ENCODE results near the gene LHFPL4.
"Not testable (repeated sequence)": the region's sequence is repeated elsewhere in the genome, so short reads cannot be mapped to it uniquely, and the experiment has no call there.

Gene LHFPL4

GRCh38 chr3:9553021-9553947 is at the start of gene LHFPL4:
LHFPL4 (minus strand) TSS chr3:9553822; CDS start chr3:9552679, 1,143 bp downstream.
- DNase-seq (ENCODE audit: extremely low read depth, low read depth): no peak
- TF ChIP-seq CTCF (IDR thresholded peaks at IDR 0.05; ENCODE audit: low read depth, low read length): no peak

DNA sequence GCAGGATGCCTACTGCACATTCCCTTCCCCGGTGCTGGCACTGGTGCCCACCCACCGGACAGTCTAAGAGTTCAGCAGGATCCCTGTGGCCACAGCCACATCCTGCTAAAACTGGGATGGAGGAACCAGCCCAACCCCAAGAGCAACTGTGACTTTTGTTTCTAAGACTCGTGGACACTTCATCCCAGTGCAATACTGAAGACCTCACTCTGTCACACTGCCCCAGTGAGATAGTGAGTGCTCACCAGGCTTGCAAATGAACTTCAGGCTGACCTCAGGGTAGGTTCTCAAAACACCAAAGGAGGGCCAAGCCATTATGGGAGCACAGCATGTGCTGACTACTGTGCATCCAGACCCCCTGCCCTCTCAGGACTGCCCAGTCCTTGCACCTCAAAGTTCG is 49.0 kb upstream of the LHFPL4 start:
- no peak for DNase-seq (ENCODE audit: extremely low read depth, low read depth)
- no peak for TF ChIP-seq CTCF (IDR thresholded peaks at IDR 0.05; ENCODE audit: low read depth, low read length)

- DNase-seq (ENCODE audit: extremely low read depth, low read depth): not testable (repeated sequence)
Observed at GRCh38 chr3:9601006-9601581, 47.5 kb upstream of the LHFPL4 start.

GRCh38 chr3:9600597-9600996 is 47.0 kb upstream of the LHFPL4 start:
- no peak for TF ChIP-seq CTCF (IDR thresholded peaks at IDR 0.05; ENCODE audit: low read depth, low read length)
- no peak for DNase-seq (ENCODE audit: extremely low read depth, low read depth)

GRCh38 chr3:9598783-9599387 is 45.3 kb upstream of the LHFPL4 start:
- no peak for DNase-seq (ENCODE audit: extremely low read depth, low read depth)

GRCh38 chr3:9595877-9596276 is 42.3 kb upstream of the LHFPL4 start:
- no peak for TF ChIP-seq CTCF (IDR thresholded peaks at IDR 0.05; ENCODE audit: low read depth, low read length)
- DNase-seq (ENCODE audit: extremely low read depth, low read depth): no peak

More at GRCh38 chr3:9598783-9599387, 45.3 kb upstream of the LHFPL4 start:
- no peak for TF ChIP-seq CTCF (IDR thresholded peaks at IDR 0.05; ENCODE audit: low read depth, low read length)

GRCh38 chr3:9591781-9592180 is 38.2 kb upstream of the LHFPL4 start:
- DNase-seq (ENCODE audit: extremely low read depth, low read depth): not testable (repeated sequence)

GRCh38 chr3:9590282-9590791 is 36.7 kb upstream of the LHFPL4 start:
- TF ChIP-seq CTCF (IDR thresholded peaks at IDR 0.05; ENCODE audit: low read depth, low read length): no peak
- no peak for DNase-seq (ENCODE audit: extremely low read depth, low read depth)

Measured in AG09319 (cell line).